GM12874 (cell line): ENCODE data around the gene EPHA4.

Experiments
- TF ChIP-seq, protein P1 (sequence below): IDR thresholded peaks from 2 replicates; pipeline ENCODE4 v1.5.1; 2011; ENCODE audit warnings: low read depth, mild to moderate bottlenecking, control low read depth, low read length, moderate library complexity; ENCODE audit not compliant: insufficient read depth

EPHA4 gene

DNA sequence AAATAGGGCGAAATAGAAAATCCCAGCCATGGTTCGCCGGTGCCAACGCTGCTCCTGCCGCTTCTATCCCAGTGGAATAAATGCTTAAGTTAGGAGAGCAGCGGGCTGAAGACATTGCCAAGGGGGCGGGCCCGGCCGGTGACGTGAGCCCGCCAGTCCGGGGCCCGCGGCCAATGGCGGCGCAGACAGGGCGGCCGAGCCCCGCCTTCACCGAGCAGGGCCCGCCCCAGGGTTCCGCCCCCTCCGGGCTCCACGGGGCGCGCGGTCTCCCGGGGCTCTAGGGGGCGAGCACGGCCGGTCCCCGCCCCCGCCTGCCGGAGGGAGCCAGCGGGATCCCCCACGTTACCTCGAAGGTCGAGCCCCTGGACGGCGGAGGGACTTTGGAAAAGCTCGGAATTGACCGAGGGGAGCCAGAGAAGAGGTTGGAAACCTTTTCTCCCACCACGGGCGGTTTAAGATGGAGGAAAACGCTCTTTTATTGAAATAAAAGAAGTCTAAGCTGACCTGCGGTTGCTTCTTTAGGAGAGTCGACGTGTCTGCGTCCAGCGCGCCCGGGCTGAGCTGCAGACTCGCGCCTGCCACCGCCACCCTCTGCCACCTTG lies at the start of gene EPHA4:
EPHA4 (minus strand) TSS at position 86 of the 602 bp plus-strand sequence; CDS start at position 30, 56 bp downstream.
- TF ChIP-seq, protein P1, sequence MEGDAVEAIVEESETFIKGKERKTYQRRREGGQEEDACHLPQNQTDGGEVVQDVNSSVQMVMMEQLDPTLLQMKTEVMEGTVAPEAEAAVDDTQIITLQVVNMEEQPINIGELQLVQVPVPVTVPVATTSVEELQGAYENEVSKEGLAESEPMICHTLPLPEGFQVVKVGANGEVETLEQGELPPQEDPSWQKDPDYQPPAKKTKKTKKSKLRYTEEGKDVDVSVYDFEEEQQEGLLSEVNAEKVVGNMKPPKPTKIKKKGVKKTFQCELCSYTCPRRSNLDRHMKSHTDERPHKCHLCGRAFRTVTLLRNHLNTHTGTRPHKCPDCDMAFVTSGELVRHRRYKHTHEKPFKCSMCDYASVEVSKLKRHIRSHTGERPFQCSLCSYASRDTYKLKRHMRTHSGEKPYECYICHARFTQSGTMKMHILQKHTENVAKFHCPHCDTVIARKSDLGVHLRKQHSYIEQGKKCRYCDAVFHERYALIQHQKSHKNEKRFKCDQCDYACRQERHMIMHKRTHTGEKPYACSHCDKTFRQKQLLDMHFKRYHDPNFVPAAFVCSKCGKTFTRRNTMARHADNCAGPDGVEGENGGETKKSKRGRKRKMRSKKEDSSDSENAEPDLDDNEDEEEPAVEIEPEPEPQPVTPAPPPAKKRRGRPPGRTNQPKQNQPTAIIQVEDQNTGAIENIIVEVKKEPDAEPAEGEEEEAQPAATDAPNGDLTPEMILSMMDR = no peak

DNA sequence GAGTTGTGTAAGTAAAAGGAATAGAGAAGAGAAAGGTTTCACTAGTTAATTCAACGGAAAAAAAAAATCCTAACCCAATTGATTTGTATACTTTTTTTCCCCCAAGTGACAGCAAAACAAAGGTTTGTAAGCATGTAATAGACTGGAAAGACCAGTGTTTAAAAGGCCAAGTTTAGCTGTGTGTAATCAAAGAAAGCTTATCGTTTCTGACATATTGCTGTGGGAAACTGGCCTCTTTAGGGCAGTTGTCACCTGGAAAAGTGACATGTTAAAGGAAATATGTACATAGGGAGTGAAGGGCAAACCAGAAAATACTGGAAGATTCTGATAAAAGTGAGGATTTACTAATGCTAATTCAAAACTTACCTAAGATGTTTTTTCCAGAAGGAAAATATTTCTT lies 45.9 kb upstream of the EPHA4 start:
- TF ChIP-seq, protein P1 = no peak

DNA sequence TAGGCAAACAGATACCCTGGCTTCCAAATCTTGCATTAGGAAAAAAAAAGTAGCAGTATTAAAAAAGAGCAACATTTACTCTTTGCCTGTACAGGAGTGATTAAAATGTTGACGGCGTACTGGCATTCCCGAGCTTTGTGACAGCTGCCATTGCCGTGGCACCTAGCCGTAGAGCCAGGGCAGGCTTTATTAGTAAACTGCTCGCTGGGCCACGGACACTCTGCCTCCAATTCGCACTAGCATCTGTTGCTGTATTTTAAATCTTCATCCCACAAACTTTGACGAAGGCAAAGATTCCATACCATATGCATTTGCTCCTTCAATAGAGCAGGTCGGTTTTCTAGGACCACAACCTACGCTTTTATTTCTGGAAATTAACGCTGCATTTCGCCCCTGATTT lies 44.5 kb upstream of the EPHA4 start:
- TF ChIP-seq, protein P1 = no peak

DNA sequence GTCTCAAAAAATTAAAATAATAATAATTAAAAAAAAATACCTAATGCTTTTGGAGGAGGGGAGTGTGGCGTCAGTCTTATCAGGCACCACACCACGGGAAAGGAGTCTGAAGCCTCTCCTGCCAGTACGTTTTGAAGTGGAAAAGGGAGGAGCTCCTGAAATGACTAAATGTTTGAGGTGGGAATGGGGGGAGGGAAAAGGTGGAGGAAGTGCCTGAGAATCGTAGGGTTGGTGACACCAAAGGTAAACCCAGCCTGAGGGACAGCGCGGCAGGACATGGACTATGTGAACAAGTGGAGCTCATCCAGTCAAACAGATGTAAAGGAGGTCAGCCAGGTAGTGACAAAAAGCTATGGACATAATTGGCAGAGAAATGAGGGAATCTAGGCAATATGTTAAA lies 42.2 kb upstream of the EPHA4 start:
- TF ChIP-seq, protein P1 = no peak

DNA sequence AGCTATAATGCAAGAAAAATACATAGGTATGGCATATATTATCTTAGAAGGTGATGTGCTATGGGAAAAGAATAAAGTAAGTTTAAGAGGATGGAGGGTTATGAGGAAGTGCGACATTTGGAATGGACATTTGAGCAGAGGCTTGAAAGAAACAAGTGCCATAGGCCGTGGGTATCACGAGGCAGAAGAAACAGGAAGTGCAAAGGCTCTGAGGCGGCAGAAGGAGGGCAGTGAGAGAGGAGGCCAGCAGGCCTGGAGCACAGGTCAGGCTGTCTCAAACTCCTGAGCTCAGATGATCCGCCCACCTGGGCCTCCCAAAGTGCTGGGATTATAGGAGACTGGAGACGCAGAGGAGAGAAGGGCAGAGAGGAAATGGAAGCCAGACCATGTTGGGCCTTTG lies 40.7 kb upstream of the EPHA4 start:
- TF ChIP-seq, protein P1 = no peak

DNA sequence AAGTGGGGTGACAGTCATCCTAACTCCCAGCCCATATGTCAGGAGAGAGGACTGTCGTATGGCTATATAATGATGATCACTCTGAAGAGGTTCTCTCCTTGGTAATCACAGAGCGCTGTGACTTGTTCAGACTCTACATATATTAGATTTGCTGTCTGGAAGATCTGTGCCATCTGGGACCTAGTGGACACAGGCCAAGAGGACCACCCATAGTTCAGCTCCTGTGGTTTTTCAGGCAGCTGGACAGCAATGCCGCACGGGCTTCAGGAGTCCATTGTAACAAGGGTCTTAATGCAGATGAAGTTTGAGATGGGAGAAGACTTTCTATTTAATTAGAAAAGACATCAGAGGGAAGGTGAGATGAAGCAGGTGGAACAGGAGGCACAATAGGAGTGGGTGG lies 40.1 kb upstream of the EPHA4 start:
- TF ChIP-seq, protein P1 = no peak

DNA sequence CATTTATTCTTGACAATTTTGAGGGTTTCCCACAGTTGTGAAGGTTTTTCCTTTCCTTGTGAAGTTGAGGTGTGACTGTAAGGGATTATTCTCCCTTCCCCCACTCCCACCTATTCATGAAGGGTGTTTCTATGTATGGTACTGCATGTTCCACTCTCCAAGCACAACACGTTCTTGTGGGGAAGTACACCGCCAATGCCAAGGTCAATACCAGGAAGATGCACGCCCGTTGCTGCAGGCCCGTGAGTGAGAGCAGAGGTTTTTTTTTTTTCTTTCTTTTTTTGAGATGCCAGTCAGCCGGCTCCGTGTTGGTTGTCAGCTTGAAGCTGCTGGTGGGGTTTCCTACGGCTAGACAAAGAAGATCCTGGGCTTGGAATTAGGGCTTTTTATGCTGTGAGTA lies 38.6 kb upstream of the EPHA4 start:
- TF ChIP-seq, protein P1 = no peak
